SJSA1 (cell line): Measurements from ENCODE around the gene ICOS. TPM values are rescaled to one million over a fixed set of nuclear protein-coding genes. Genes with fewer than 3 reads are reported as not detected.
"Not testable (repeated sequence)": the region's sequence is repeated elsewhere in the genome, so short reads cannot be mapped to it uniquely, and the experiment has no call there.

Experiments used
- DNase-seq, 2 experiments: peaks; one replicate each; pipeline ENCODE4 v3.0.0-alpha.2; 2015 to 2020; ENCODE audit warnings: low spot score in 2 of 2, low read depth in 1 of 2
- H3K27ac ChIP-seq: fragments of 250-450 bp; sonication (Bioruptor Pico); 2 replicates; pipeline ENCODE4 v1.5.1; 2020; ENCODE audit warnings: mild to moderate bottlenecking, moderate library complexity
- H3K27me3 ChIP-seq: fragments of 250-450 bp; sonication (Bioruptor Pico); replicated peaks from 2 replicates; pipeline ENCODE4 v1.5.1; 2020; ENCODE audit warnings: mild to moderate bottlenecking, moderate library complexity
- H3K36me3 ChIP-seq: fragments of 250-450 bp; sonication (Bioruptor Pico); 2 replicates; pipeline ENCODE4 v1.5.1; 2020; ENCODE audit warnings: mild to moderate bottlenecking
- H3K4me1 ChIP-seq: fragments of 250-450 bp; sonication (Bioruptor Pico); replicated peaks from 2 replicates; pipeline ENCODE4 v1.6.1; 2021; ENCODE audit warnings: mild to moderate bottlenecking
- H3K4me3 ChIP-seq: fragments of 250-450 bp; sonication (Bioruptor Pico); 2 replicates; pipeline ENCODE4 v1.5.1; 2020; ENCODE audit warnings: mild to moderate bottlenecking
- H3K9me3 ChIP-seq: fragments of 250-450 bp; sonication (Bioruptor Pico); replicated peaks from 2 replicates; pipeline ENCODE4 v1.5.1; 2020; ENCODE audit warnings: mild to moderate bottlenecking
- total RNA-seq: library from RNA; depleted of rRNA; stranded (reverse); fragments of >200 nt; shearing (Covaris generic); gene quantifications from 2 replicates; pipeline ENCODE4 v1.2.3, GENCODE V29; 2014

Gene ICOS
- total RNA-seq, 1 experiment from 2014 or later = not detected

- H3K36me3 ChIP-seq = no peaks in the 10 kb centered on the region
- no peak overlapping the region for H3K4me3 ChIP-seq
- no peak for DNase-seq
- H3K4me1 ChIP-seq = no peaks in the 10 kb centered on the region
- H3K27ac ChIP-seq = no peak overlapping the region
- H3K9me3 ChIP-seq = no peaks in the 10 kb centered on the region
- H3K27me3 ChIP-seq = peaks cover 3% of the 10 kb centered on the region; the same call in 1 of the 2 replicates
These were observed 34.7 kb downstream of the ICOS start for GRCh38 chr2:203971251-203971650.

- H3K36me3 ChIP-seq = no peaks in the 10 kb centered on the region
- H3K9me3 ChIP-seq = no peaks in the 10 kb centered on the region
- H3K4me1 ChIP-seq = no peaks in the 10 kb centered on the region
- peaks cover 3% of the 10 kb centered on the region; the same call in 1 of the 2 replicates for H3K27me3 ChIP-seq
- no peak overlapping the region for H3K27ac ChIP-seq
- DNase-seq = no peak
- H3K4me3 ChIP-seq = no peak overlapping the region
These were observed 35.5 kb downstream of the ICOS start for GRCh38 chr2:203972066-203972465.

GRCh38 chr2:203973000-203973399 is 36.4 kb downstream of the ICOS start:
- no peaks in the 10 kb centered on the region for H3K36me3 ChIP-seq
- no peaks in the 10 kb centered on the region for H3K4me1 ChIP-seq
- H3K4me3 ChIP-seq = no peak overlapping the region
- no peak for DNase-seq
- no peaks in the 10 kb centered on the region for H3K9me3 ChIP-seq
- H3K27me3 ChIP-seq = no peaks in the 10 kb centered on the region
- H3K27ac ChIP-seq = no peak overlapping the region

- Histone ChIP-seq H3K36me3 (no peaks in the 10 kb centered on the region), H3K27ac (no peak overlapping the region), H3K4me1 (no peaks in the 10 kb centered on the region), H3K27me3 (no peaks in the 10 kb centered on the region), H3K9me3 (no peaks in the 10 kb centered on the region), H3K4me3 (no peak overlapping the region)
- DNase-seq = no peak
These were observed 37.1 kb downstream of the ICOS start for GRCh38 chr2:203973676-203974075.

GRCh38 chr2:203975912-203976311 is 39.3 kb downstream of the ICOS start:
- Histone ChIP-seq H3K27me3 (no peaks in the 10 kb centered on the region), H3K4me1 (no peaks in the 10 kb centered on the region), H3K36me3 (no peaks in the 10 kb centered on the region), H3K4me3 (no peak overlapping the region), H3K27ac (no peak overlapping the region), H3K9me3 (no peaks in the 10 kb centered on the region)
- DNase-seq = no peak

- no peak for DNase-seq
- H3K4me1 ChIP-seq = no peaks in the 10 kb centered on the region
- H3K9me3 ChIP-seq = no peaks in the 10 kb centered on the region
- no peak overlapping the region for H3K27ac ChIP-seq
- no peak overlapping the region for H3K4me3 ChIP-seq
- no peaks in the 10 kb centered on the region for H3K27me3 ChIP-seq
- H3K36me3 ChIP-seq = no peaks in the 10 kb centered on the region
These were observed 45.7 kb downstream of the ICOS start for GRCh38 chr2:203982276-203982675.

GRCh38 chr2:203983064-203983715 is 46.6 kb downstream of the ICOS start:
- H3K9me3 ChIP-seq = no peaks in the 10 kb centered on the region
- H3K4me1 ChIP-seq = no peaks in the 10 kb centered on the region
- no peak overlapping the region for H3K27ac ChIP-seq
- peak in 1 of 2 experiments; percentile 7 for DNase-seq
- H3K36me3 ChIP-seq = no peaks in the 10 kb centered on the region
- H3K27me3 ChIP-seq = no peaks in the 10 kb centered on the region
- no peak overlapping the region for H3K4me3 ChIP-seq

- H3K4me3 ChIP-seq, H3K27me3 ChIP-seq, H3K9me3 ChIP-seq, H3K27ac ChIP-seq, DNase-seq, H3K36me3 ChIP-seq, H3K4me1 ChIP-seq: not testable (repeated sequence)
These were observed 49.4 kb downstream of the ICOS start for GRCh38 chr2:203985978-203986377.

GRCh38 chr2:203987959-203988358 is 51.4 kb downstream of the ICOS start:
- Histone ChIP-seq H3K9me3 (no peaks in the 10 kb centered on the region), H3K27me3 (no peaks in the 10 kb centered on the region), H3K27ac (no peak overlapping the region), H3K36me3 (no peaks in the 10 kb centered on the region), H3K4me1 (no peaks in the 10 kb centered on the region), H3K4me3 (no peak overlapping the region)
- no peak for DNase-seq

GRCh38 chr2:203988500-203989260 is 52.1 kb downstream of the ICOS start:
- no peak for DNase-seq
- Histone ChIP-seq H3K27ac (no peak overlapping the region), H3K36me3 (no peaks in the 10 kb centered on the region), H3K9me3 (no peaks in the 10 kb centered on the region), H3K4me1 (no peaks in the 10 kb centered on the region), H3K4me3 (no peak overlapping the region), H3K27me3 (no peaks in the 10 kb centered on the region)

- no peaks in the 10 kb centered on the region for H3K36me3 ChIP-seq
- no peaks in the 10 kb centered on the region for H3K9me3 ChIP-seq
- DNase-seq = no peak
- H3K27ac ChIP-seq = no peak overlapping the region
- H3K4me1 ChIP-seq = no peaks in the 10 kb centered on the region
- no peak overlapping the region for H3K4me3 ChIP-seq
- no peaks in the 10 kb centered on the region for H3K27me3 ChIP-seq
These were observed 53.0 kb downstream of the ICOS start for GRCh38 chr2:203989521-203989920.

GRCh38 chr2:203992509-203992908 is 55.9 kb downstream of the ICOS start:
- no peaks in the 10 kb centered on the region for H3K4me1 ChIP-seq
- H3K36me3 ChIP-seq = no peaks in the 10 kb centered on the region
- H3K9me3 ChIP-seq = no peaks in the 10 kb centered on the region
- H3K27me3 ChIP-seq = peaks cover 9% of the 10 kb centered on the region; the same call in 1 of the 2 replicates
- H3K4me3 ChIP-seq = no peak overlapping the region
- DNase-seq = no peak
- no peak overlapping the region for H3K27ac ChIP-seq

- H3K9me3 ChIP-seq = no peaks in the 10 kb centered on the region
- H3K4me1 ChIP-seq = no peaks in the 10 kb centered on the region
- H3K27ac ChIP-seq = no peak overlapping the region
- peaks cover 9% of the 10 kb centered on the region; the same call in 1 of the 2 replicates for H3K27me3 ChIP-seq
- DNase-seq = no peak
- H3K36me3 ChIP-seq = no peaks in the 10 kb centered on the region
- H3K4me3 ChIP-seq = no peak overlapping the region
These were observed 56.4 kb downstream of the ICOS start for GRCh38 chr2:203993011-203993410.

GRCh38 chr2:203993560-203993959 is 57.0 kb downstream of the ICOS start:
- DNase-seq = no peak
- Histone ChIP-seq H3K4me1 (no peaks in the 10 kb centered on the region), H3K27ac (no peak overlapping the region), H3K9me3 (no peaks in the 10 kb centered on the region), H3K4me3 (no peak overlapping the region), H3K27me3 (peaks cover 9% of the 10 kb centered on the region; the same call in 1 of the 2 replicates), H3K36me3 (no peaks in the 10 kb centered on the region)
